Measurements from ENCODE around the gene C9orf50. TPM values are rescaled to one million over a fixed set of nuclear protein-coding genes. Genes with fewer than 3 reads are reported as not detected.

C9orf50 gene
- total RNA-seq, 1 donor from 2014 or later = not detected

- intact Hi-C loops (cut with micrococcal nuclease) = no loop called here
- Mint-ChIP-seq H3K4me3 (peak overlapping the region; percentile 84), H3K4me1 (peaks cover 19% of the 10 kb centered on the region), H3K36me3 (ENCODE audit: low read depth) (peaks cover 27% of the 10 kb centered on the region), H3K9me3 (no peaks in the 10 kb centered on the region), H3K27me3 (no peaks in the 10 kb centered on the region), H3K27ac (no peak overlapping the region)
- ATAC-seq (ENCODE audit: low read depth) (no peak), DNase-seq (no peak)
- ChIA-PET CTCF (interaction anchor here (1.3 kb wide), 1 partner anchor 16 kb away, joined by 3 read pairs; no protein-coding TSS in a partner anchor), POLR2A (interaction anchor here (0.7 to 1.1 kb wide), 2 partner anchors 15 to 810 kb away, joined by 3 to 6 read pairs; partner anchors contain the start of genes NTMT1 and SPOUT1)
- TF ChIP-seq CTCF (IDR thresholded peaks at IDR 0.05) = no peak
Measured at GRCh38 chr9:129640086-129640870, 19.4 kb upstream of the C9orf50 start.

- H3K27me3 Mint-ChIP-seq = no peaks in the 10 kb centered on the region
- no peak for TF ChIP-seq CTCF (IDR thresholded peaks at IDR 0.05)
- CTCF ChIA-PET = no interaction called here
- H3K9me3 Mint-ChIP-seq = no peaks in the 10 kb centered on the region
- peaks cover 33% of the 10 kb centered on the region for H3K36me3 Mint-ChIP-seq (ENCODE audit: low read depth)
- ATAC-seq (ENCODE audit: low read depth) (no peak), DNase-seq (no peak)
- H3K4me1 Mint-ChIP-seq = peaks cover 19% of the 10 kb centered on the region
- H3K4me3 Mint-ChIP-seq = no peak overlapping the region
- intact Hi-C loops (cut with micrococcal nuclease) = no loop called here
- H3K27ac Mint-ChIP-seq = no peak overlapping the region
- POLR2A ChIA-PET = interaction anchor here (0.7 to 1.1 kb wide), 2 partner anchors 14 to 810 kb away, joined by 3 to 6 read pairs; partner anchors contain the start of genes NTMT1 and SPOUT1
Measured at GRCh38 chr9:129639756-129640085, 18.8 kb upstream of the C9orf50 start.

- intact Hi-C loops (cut with micrococcal nuclease) = no loop called here
- no peak overlapping the region for H3K27ac Mint-ChIP-seq
- no peak overlapping the region for H3K4me3 Mint-ChIP-seq
- ChIA-PET POLR2A (interaction anchor here (0.9 kb wide), 1 partner anchor 9 kb away, joined by 3 read pairs; no protein-coding TSS in a partner anchor), CTCF (no interaction called here)
- no peak for DNase-seq
- peaks cover 19% of the 10 kb centered on the region for H3K4me1 Mint-ChIP-seq
- no peak for TF ChIP-seq CTCF (IDR thresholded peaks at IDR 0.05)
- H3K27me3 Mint-ChIP-seq = no peaks in the 10 kb centered on the region
- no peak for ATAC-seq (ENCODE audit: low read depth)
- peaks cover 35% of the 10 kb centered on the region for H3K36me3 Mint-ChIP-seq (ENCODE audit: low read depth)
- no peaks in the 10 kb centered on the region for H3K9me3 Mint-ChIP-seq
Measured at GRCh38 chr9:129639034-129639630, 18.2 kb upstream of the C9orf50 start.

GRCh38 chr9:129637673-129638439 is 17.0 kb upstream of the C9orf50 start:
- DNase-seq (no peak), ATAC-seq (ENCODE audit: low read depth) (no peak)
- H3K27me3 Mint-ChIP-seq = no peaks in the 10 kb centered on the region
- POLR2A ChIA-PET = interaction anchor here (2.0 kb wide), 1 partner anchor 12 kb away, joined by 6 read pairs; the partner anchor contains the start of gene NTMT1
- H3K4me3 Mint-ChIP-seq = peak overlapping the region; percentile 44
- peaks cover 47% of the 10 kb centered on the region for H3K36me3 Mint-ChIP-seq (ENCODE audit: low read depth)
- H3K4me1 Mint-ChIP-seq = peaks cover 20% of the 10 kb centered on the region
- intact Hi-C loops (cut with micrococcal nuclease) = no loop called here
- no peak for TF ChIP-seq CTCF (IDR thresholded peaks at IDR 0.05)
- H3K27ac Mint-ChIP-seq = no peak overlapping the region
- no peaks in the 10 kb centered on the region for H3K9me3 Mint-ChIP-seq
- CTCF ChIA-PET = no interaction called here
